ENCODE data around the gene ERN1.

ERN1 gene

GRCh38 chr17:64061178-64061898 lies 68.6 kb downstream of the ERN1 start:
- Histone ChIP-seq H3K36me3 (ENCODE audit: control insufficient read depth, insufficient read depth, low read length) (peaks cover 58% of the 10 kb centered on the region), H3K27me3 (replicated peaks; ENCODE audit: control insufficient read depth, insufficient read depth, low read length, poor library complexity, severe bottlenecking) (no peaks in the 10 kb centered on the region), H3K9me3 (ENCODE audit: control insufficient read depth, low read length) (no peaks in the 10 kb centered on the region), H3K4me3 (ENCODE audit: insufficient read depth, low read depth, low read length, poor library complexity, severe bottlenecking) (no peak overlapping the region), H3K27ac (ENCODE audit: insufficient read depth, low read length, poor library complexity, severe bottlenecking) (peak overlapping the region; percentile 6), H3K4me1 (ENCODE audit: control insufficient read depth, insufficient read depth, low read length, poor library complexity, severe bottlenecking) (peaks cover 34% of the 10 kb centered on the region)
- DNase-seq, result no peak

DNA sequence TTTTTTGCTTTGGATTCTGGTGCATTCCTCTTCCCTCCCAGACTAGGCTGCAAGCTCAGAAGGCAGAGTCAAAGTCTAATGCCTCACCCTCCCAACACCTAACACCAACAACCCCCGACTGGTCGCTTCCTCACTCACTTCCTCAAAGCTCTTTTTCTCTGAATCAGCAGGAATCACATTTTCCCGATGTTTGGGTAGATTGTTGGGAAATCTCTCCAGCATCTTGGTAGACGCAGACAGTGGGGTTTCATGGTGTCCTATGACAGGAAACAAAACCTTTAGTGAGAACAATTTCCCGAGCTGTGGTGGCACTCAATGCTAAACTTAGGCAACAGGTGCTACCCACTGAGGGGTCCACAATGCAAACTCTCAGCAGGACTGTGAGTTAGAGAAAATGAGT lies 69.6 kb downstream of the ERN1 start:
- no peaks in the 10 kb centered on the region for H3K9me3 ChIP-seq (ENCODE audit: control insufficient read depth, low read length)
- H3K36me3 ChIP-seq (ENCODE audit: control insufficient read depth, insufficient read depth, low read length), result peaks cover 67% of the 10 kb centered on the region
- DNase-seq, result no peak
- no peak overlapping the region for H3K4me3 ChIP-seq (ENCODE audit: insufficient read depth, low read depth, low read length, poor library complexity, severe bottlenecking)
- peak overlapping the region; percentile 43 for H3K27ac ChIP-seq (ENCODE audit: insufficient read depth, low read length, poor library complexity, severe bottlenecking)
- no peaks in the 10 kb centered on the region for H3K27me3 ChIP-seq (replicated peaks; ENCODE audit: control insufficient read depth, insufficient read depth, low read length, poor library complexity, severe bottlenecking)
- peaks cover 24% of the 10 kb centered on the region for H3K4me1 ChIP-seq (ENCODE audit: control insufficient read depth, insufficient read depth, low read length, poor library complexity, severe bottlenecking)

DNA sequence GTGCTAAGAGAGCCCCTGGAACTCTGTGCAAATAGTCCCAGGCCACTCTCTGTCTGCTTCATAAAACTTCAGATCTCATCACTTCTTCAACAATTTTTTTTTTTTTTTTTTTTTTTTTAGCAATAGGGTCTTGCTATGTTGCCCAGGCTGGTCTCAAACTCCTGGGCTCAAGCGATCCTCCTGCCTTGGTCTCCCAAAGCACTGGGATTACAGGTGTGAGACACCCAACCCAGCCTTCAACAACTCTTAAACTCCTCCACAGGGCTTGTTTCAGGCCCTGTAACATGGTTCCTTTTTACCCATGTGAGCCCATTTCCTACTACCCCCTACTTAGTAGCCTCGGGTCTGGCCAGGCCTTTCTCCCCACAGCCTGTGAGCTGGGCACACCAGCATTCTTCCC lies 70.2 kb downstream of the ERN1 start:
- peak overlapping the region; percentile 43 for H3K27ac ChIP-seq (ENCODE audit: insufficient read depth, low read length, poor library complexity, severe bottlenecking)

DNA sequence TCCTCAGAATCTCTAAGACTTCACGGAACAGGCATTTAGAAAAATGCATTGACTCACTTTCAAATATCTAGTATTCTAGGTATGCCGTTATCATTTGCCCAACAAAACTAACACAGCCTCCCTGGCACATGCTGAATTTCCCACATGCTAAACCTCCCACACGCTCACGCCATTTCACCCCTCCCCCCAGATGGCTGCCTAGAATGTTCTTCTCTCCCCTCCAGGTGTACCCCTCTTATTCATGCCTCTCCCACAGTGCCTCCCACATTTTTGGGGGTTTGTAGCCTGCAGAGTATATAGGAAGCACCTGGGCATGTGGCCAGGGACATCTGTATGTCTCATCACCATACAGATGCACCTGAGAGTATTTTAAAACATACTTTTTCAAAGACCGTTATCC lies 71.3 kb downstream of the ERN1 start:
- peaks cover 8% of the 10 kb centered on the region for H3K4me1 ChIP-seq (ENCODE audit: control insufficient read depth, insufficient read depth, low read length, poor library complexity, severe bottlenecking)

More for the DNA sequence above, 70.2 kb downstream of the ERN1 start:
- H3K4me3 ChIP-seq (ENCODE audit: insufficient read depth, low read depth, low read length, poor library complexity, severe bottlenecking), result no peak overlapping the region
- no peaks in the 10 kb centered on the region for H3K27me3 ChIP-seq (replicated peaks; ENCODE audit: control insufficient read depth, insufficient read depth, low read length, poor library complexity, severe bottlenecking)
- H3K9me3 ChIP-seq (ENCODE audit: control insufficient read depth, low read length), result no peaks in the 10 kb centered on the region
- no peak for DNase-seq
- peaks cover 19% of the 10 kb centered on the region for H3K4me1 ChIP-seq (ENCODE audit: control insufficient read depth, insufficient read depth, low read length, poor library complexity, severe bottlenecking)
- peaks cover 67% of the 10 kb centered on the region for H3K36me3 ChIP-seq (ENCODE audit: control insufficient read depth, insufficient read depth, low read length)

DNA sequence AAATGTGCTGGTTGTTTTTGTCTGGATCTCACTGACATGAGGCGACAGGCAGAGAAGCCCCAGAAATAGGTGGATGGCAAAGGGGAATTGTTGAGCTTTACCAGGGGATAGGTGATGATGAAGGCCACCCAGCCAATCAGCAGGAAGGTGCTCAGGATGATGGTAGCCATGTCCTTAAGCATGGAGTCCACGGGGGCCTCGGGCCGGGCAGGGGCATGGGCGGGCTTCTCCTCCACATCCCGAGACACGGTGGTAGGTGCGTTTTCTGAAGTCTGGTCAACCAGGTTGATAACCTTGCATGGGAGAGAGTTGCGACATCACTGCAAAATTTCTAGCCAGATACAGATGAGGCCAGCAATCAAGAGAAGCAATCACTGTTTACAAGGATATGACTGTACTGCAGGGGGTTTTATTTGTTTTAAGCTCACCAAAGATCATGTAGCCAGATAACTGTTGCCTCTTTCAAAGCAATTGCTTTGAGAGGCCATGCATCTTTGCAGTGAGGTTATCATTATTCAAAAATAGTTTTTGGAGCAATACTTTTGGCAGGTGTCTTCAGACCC lies 72.2 kb downstream of the ERN1 start:
- H3K4me3 ChIP-seq (ENCODE audit: insufficient read depth, low read depth, low read length, poor library complexity, severe bottlenecking), result no peak overlapping the region
- H3K27me3 ChIP-seq (replicated peaks; ENCODE audit: control insufficient read depth, insufficient read depth, low read length, poor library complexity, severe bottlenecking), result no peaks in the 10 kb centered on the region
- H3K36me3 ChIP-seq (ENCODE audit: control insufficient read depth, insufficient read depth, low read length), result peaks cover 81% of the 10 kb centered on the region
- H3K9me3 ChIP-seq (ENCODE audit: control insufficient read depth, low read length), result no peaks in the 10 kb centered on the region
- H3K4me1 ChIP-seq (ENCODE audit: control insufficient read depth, insufficient read depth, low read length, poor library complexity, severe bottlenecking), result peaks cover under 1% of the 10 kb centered on the region
- no peak for DNase-seq
- no peak overlapping the region for H3K27ac ChIP-seq (ENCODE audit: insufficient read depth, low read length, poor library complexity, severe bottlenecking)

More for the DNA sequence above, 71.3 kb downstream of the ERN1 start:
- H3K9me3 ChIP-seq (ENCODE audit: control insufficient read depth, low read length), result no peaks in the 10 kb centered on the region
- no peak for DNase-seq
- peaks cover 73% of the 10 kb centered on the region for H3K36me3 ChIP-seq (ENCODE audit: control insufficient read depth, insufficient read depth, low read length)
- no peaks in the 10 kb centered on the region for H3K27me3 ChIP-seq (replicated peaks; ENCODE audit: control insufficient read depth, insufficient read depth, low read length, poor library complexity, severe bottlenecking)
- no peak overlapping the region for H3K27ac ChIP-seq (ENCODE audit: insufficient read depth, low read length, poor library complexity, severe bottlenecking)
- H3K4me3 ChIP-seq (ENCODE audit: insufficient read depth, low read depth, low read length, poor library complexity, severe bottlenecking), result no peak overlapping the region

DNA sequence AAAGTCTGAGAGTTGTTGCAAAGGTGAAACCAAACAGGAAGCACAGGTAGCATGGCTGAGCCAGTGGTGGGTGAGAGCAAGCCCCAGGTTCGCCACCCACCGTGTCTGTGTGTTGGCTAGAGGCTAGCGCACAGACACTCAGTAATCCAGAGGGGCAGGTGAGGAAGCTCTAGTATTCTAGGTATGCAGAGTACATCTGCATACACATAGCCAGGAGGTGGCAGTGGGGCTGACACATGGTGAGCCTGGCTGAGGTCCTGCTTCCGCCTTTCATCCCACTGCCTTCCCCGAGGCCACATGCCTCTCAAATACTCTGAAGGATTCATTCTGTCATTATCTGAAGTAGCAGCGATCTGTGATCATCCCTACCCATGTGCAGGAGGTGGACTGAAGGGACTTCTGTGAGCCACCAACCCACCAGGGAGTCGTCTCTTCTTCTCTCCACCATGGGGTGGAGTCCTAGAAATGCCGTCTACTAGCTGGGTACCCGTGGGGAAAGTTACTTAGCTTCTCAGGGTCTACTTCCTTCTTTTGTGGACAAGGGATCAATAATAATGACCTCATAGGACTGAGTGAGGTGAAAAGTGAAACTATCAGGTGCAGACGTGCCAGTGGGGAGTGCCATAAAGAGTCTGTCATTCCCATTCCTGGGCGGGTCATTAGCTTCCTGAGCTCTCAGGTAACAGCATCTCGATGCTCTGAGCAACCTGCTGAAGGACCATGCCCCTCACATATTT lies 73.5 kb downstream of the ERN1 start:
- Histone ChIP-seq H3K27ac (ENCODE audit: insufficient read depth, low read length, poor library complexity, severe bottlenecking) (peak overlapping the region; percentile 48), H3K4me3 (ENCODE audit: insufficient read depth, low read depth, low read length, poor library complexity, severe bottlenecking) (no peak overlapping the region), H3K27me3 (replicated peaks; ENCODE audit: control insufficient read depth, insufficient read depth, low read length, poor library complexity, severe bottlenecking) (no peaks in the 10 kb centered on the region), H3K4me1 (ENCODE audit: control insufficient read depth, insufficient read depth, low read length, poor library complexity, severe bottlenecking) (peaks cover 10% of the 10 kb centered on the region), H3K36me3 (ENCODE audit: control insufficient read depth, insufficient read depth, low read length) (peaks cover 87% of the 10 kb centered on the region), H3K9me3 (ENCODE audit: control insufficient read depth, low read length) (no peaks in the 10 kb centered on the region)
- DNase-seq, result no peak

DNA sequence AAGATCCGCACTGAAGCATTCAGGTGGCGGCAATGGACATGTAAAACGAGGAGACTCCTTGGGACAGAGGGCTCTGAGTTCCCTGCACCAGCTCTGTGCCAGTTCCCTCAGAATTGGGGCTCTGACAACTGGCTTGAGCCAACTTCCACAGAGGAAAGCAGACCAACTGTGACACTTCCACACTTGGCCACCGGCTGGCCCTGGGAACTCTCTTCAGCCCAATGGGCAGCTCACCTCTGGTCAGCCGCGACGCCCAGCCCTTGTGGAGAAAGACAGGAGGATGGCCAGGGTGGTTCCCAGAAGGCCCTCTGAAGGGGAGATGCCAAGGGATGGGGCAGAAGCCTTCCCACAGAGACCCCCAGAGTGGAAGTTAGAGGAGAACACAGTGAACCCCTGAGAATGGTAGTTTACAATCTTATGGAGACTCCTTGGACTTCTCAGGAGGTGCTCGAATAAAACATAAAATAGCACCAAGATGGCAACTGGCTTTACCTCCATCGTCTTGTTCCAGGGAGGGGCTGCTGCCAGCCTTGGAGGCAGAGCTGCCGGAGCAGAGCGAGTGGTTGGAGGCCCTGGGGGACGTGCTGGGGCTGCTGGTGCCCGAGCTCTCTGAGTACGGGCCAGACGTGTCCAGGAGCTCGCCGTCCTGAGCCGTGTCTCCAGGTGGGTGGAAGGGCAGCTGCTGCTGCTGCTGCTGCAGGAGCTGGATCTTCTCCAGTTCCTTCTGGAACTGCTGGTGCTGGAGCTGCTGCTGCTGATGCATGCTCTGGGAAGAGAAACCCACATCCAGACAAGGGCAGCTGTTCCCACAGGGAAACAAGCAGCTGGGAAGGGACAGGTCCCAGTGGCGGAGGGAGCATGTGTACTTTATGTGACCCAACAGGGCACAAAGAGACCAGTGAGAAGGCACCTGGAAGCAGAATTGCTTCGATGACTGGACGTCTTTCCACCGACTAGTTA lies 74.5 kb downstream of the ERN1 start:
- DNase-seq, result no peak
- Histone ChIP-seq H3K36me3 (ENCODE audit: control insufficient read depth, insufficient read depth, low read length) (peaks cover 85% of the 10 kb centered on the region), H3K27me3 (replicated peaks; ENCODE audit: control insufficient read depth, insufficient read depth, low read length, poor library complexity, severe bottlenecking) (no peaks in the 10 kb centered on the region), H3K27ac (ENCODE audit: insufficient read depth, low read length, poor library complexity, severe bottlenecking) (peak overlapping the region; percentile 48), H3K4me3 (ENCODE audit: insufficient read depth, low read depth, low read length, poor library complexity, severe bottlenecking) (no peak overlapping the region), H3K9me3 (ENCODE audit: control insufficient read depth, low read length) (no peaks in the 10 kb centered on the region), H3K4me1 (ENCODE audit: control insufficient read depth, insufficient read depth, low read length, poor library complexity, severe bottlenecking) (peaks cover 19% of the 10 kb centered on the region)

DNA sequence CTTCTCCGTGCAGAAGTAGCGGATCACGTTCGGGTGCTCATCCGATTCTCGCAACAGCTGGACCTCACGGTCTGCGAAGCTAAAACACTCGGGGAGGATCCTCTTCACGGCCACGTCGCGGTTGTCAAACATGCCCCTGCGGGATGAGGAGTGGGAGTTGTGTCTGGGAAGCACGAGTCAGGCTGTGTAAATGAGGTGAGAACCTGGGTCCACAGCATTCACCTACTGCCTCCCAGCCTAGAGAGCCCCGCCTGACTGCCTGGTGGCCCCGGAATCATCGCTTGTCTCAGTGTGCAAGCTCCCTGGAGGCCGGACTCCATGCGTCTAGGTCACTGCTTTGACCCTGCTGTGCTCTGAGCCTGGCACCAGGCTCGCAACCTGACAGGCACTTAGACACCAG lies 75.6 kb downstream of the ERN1 start:
- Histone ChIP-seq H3K4me1 (ENCODE audit: control insufficient read depth, insufficient read depth, low read length, poor library complexity, severe bottlenecking) (peaks cover 31% of the 10 kb centered on the region), H3K36me3 (ENCODE audit: control insufficient read depth, insufficient read depth, low read length) (peaks cover 85% of the 10 kb centered on the region), H3K27ac (ENCODE audit: insufficient read depth, low read length, poor library complexity, severe bottlenecking) (no peak overlapping the region), H3K4me3 (ENCODE audit: insufficient read depth, low read depth, low read length, poor library complexity, severe bottlenecking) (no peak overlapping the region), H3K9me3 (ENCODE audit: control insufficient read depth, low read length) (no peaks in the 10 kb centered on the region), H3K27me3 (replicated peaks; ENCODE audit: control insufficient read depth, insufficient read depth, low read length, poor library complexity, severe bottlenecking) (no peaks in the 10 kb centered on the region)
- no peak for DNase-seq

- Histone ChIP-seq H3K27ac (ENCODE audit: insufficient read depth, low read length, poor library complexity, severe bottlenecking) (no peak overlapping the region), H3K27me3 (replicated peaks; ENCODE audit: control insufficient read depth, insufficient read depth, low read length, poor library complexity, severe bottlenecking) (no peaks in the 10 kb centered on the region), H3K9me3 (ENCODE audit: control insufficient read depth, low read length) (no peaks in the 10 kb centered on the region), H3K4me1 (ENCODE audit: control insufficient read depth, insufficient read depth, low read length, poor library complexity, severe bottlenecking) (peaks cover 32% of the 10 kb centered on the region), H3K36me3 (ENCODE audit: control insufficient read depth, insufficient read depth, low read length) (peaks cover 85% of the 10 kb centered on the region), H3K4me3 (ENCODE audit: insufficient read depth, low read depth, low read length, poor library complexity, severe bottlenecking) (no peak overlapping the region)
- DNase-seq, result no peak
Measured at GRCh38 chr17:64053101-64053500, 76.8 kb downstream of the ERN1 start.
